HG03135 (cell line): Measurements from ENCODE around the gene ABCF2.

Experiments used
- ATAC-seq: cut with Tn5 transposase; IDR thresholded peaks from one replicate; pipeline ENCODE4 v1.9.1; 2021; ENCODE audit warnings: mild to moderate bottlenecking, moderate library complexity; ENCODE audit not compliant: unreplicated experiment

ABCF2 gene

GRCh38 chr7:151242159-151243044 lies 15.4 kb upstream of the ABCF2 start:
- no peak for ATAC-seq

GRCh38 chr7:151241755-151242096 lies 14.7 kb upstream of the ABCF2 start:
- ATAC-seq: no peak

- ATAC-seq: no peak
Observed at GRCh38 chr7:151240942-151241754, 14.1 kb upstream of the ABCF2 start.

GRCh38 chr7:151240536-151240935 lies 13.5 kb upstream of the ABCF2 start:
- ATAC-seq: no peak

GRCh38 chr7:151239837-151240459 lies 12.9 kb upstream of the ABCF2 start:
- no peak for ATAC-seq

GRCh38 chr7:151238924-151239836 lies 12.2 kb upstream of the ABCF2 start:
- no peak for ATAC-seq

GRCh38 chr7:151238190-151238810 lies 11.3 kb upstream of the ABCF2 start:
- no peak for ATAC-seq

- no peak for ATAC-seq
Observed at GRCh38 chr7:151237244-151238189, 10.5 kb upstream of the ABCF2 start.

- no peak for ATAC-seq
Observed at GRCh38 chr7:151236406-151236805, 9.4 kb upstream of the ABCF2 start.

- no peak for ATAC-seq
Observed at GRCh38 chr7:151235091-151235787, 8.2 kb upstream of the ABCF2 start.

GRCh38 chr7:151233804-151234203 lies 6.8 kb upstream of the ABCF2 start:
- ATAC-seq: no peak

GRCh38 chr7:151232917-151233701 lies 6.1 kb upstream of the ABCF2 start:
- ATAC-seq: peak; percentile 33

- ATAC-seq: peak; percentile 97
Observed at GRCh38 chr7:151232091-151232916, 5.3 kb upstream of the ABCF2 start, which contains the start of gene CHPF2. Gene CHPF2, plus strand, starts transcription at chr7:151232483. Its CDS starts 1,529 bp downstream, at chr7:151234012.

- no peak for ATAC-seq
Observed at GRCh38 chr7:151231080-151231479, 4.1 kb upstream of the ABCF2 start.

- ATAC-seq: no peak
Observed at GRCh38 chr7:151229249-151229648, 2.2 kb upstream of the ABCF2 start.

- no peak for ATAC-seq
Observed at GRCh38 chr7:151228024-151228866, 1.2 kb upstream of the ABCF2 start.
